CD8-positive, alpha-beta memory T cell (primary cell): ENCODE measurements around the gene SASH3. TPM values are rescaled to one million over a fixed set of nuclear protein-coding genes. Genes with fewer than 3 reads are reported as not detected.

ENCODE experiments used
- CTCF ChIA-PET: fragments of 350-600 bp; sonication (Branson Sonifier 250); formaldehyde crosslinking; loops from one replicate; lab custom pipeline; 2021; ENCODE audit warnings: antibody characterized with exemption; lab: Charles Lee
- POLR2A ChIA-PET: fragments of 350-600 bp; sonication (Branson Sonifier 250); formaldehyde crosslinking; loops from one replicate; lab custom pipeline; 2021; ENCODE audit warnings: antibody characterized with exemption; lab: Charles Lee
- DNase-seq, 5 donors: peaks; one replicate each; pipeline versions ENCODE4 v3.0.0 to v3.0.0-alpha.2; 2020 to 2022; ENCODE audit warnings: mixed read lengths in 1 of 5
- H3K27ac ChIP-seq: one replicate; pipeline ENCODE4 v1.7.0; 2013; ENCODE audit warnings: low read depth, mild to moderate bottlenecking, low read length, moderate library complexity
- H3K27me3 ChIP-seq: 2 replicates; pipeline ENCODE4 v1.7.0; 2013; ENCODE audit warnings: low read length, mild to moderate bottlenecking; ENCODE audit not compliant: insufficient read depth, poor library complexity, severe bottlenecking
- H3K36me3 ChIP-seq: 2 replicates; pipeline ENCODE4 v1.7.0; 2013; ENCODE audit warnings: mild to moderate bottlenecking, low read length, moderate library complexity; ENCODE audit not compliant: insufficient read depth
- H3K4me1 ChIP-seq: 2 replicates; pipeline ENCODE4 v1.7.0; 2013; ENCODE audit warnings: mild to moderate bottlenecking, low read length, moderate library complexity; ENCODE audit not compliant: insufficient read depth
- H3K4me3 ChIP-seq: 2 replicates; pipeline ENCODE4 v1.7.0; 2013; ENCODE audit warnings: mild to moderate bottlenecking, low read length
- H3K9me3 ChIP-seq: 2 replicates; pipeline ENCODE4 v1.7.0; 2013; ENCODE audit warnings: mild to moderate bottlenecking, low read length
- H3K27ac Mint-ChIP-seq, 8 donors: one replicate each; pipeline ENCODE4 v1.8.0; 2020 to 2021; ENCODE audit warnings: mixed read lengths in 8 of 8, mild to moderate bottlenecking in 6 of 8, inconsistent platforms in 3 of 8, moderate library complexity in 3 of 8
- H3K27me3 Mint-ChIP-seq, 2 donors: one replicate each; pipeline ENCODE4 v1.8.0; 2020 to 2021; ENCODE audit warnings: mixed read lengths in 2 of 2, mild to moderate bottlenecking in 1 of 2, moderate library complexity in 1 of 2
- H3K36me3 Mint-ChIP-seq, 3 donors: one replicate each; pipeline ENCODE4 v1.8.0; 2020 to 2021; ENCODE audit warnings: mixed read lengths in 3 of 3, inconsistent platforms in 1 of 3, mild to moderate bottlenecking in 1 of 3
- H3K4me1 Mint-ChIP-seq, 3 donors: one replicate each; pipeline ENCODE4 v1.8.0; 2020 to 2021; ENCODE audit warnings: mixed read lengths in 3 of 3, inconsistent platforms in 1 of 3, mild to moderate bottlenecking in 1 of 3
- H3K4me3 Mint-ChIP-seq, 7 donors: one replicate each; pipeline ENCODE4 v1.8.0; 2020 to 2021; ENCODE audit warnings: mixed read lengths in 7 of 7, mild to moderate bottlenecking in 6 of 7, moderate library complexity in 4 of 7, inconsistent platforms in 2 of 7
- H3K9me3 Mint-ChIP-seq, 5 donors: one replicate each; pipeline ENCODE4 v1.8.0; 2020 to 2022; ENCODE audit warnings: mixed read lengths in 5 of 5, mild to moderate bottlenecking in 3 of 5, moderate library complexity in 2 of 5, inconsistent platforms in 1 of 5
- polyA plus RNA-seq: library from polyadenylated mRNA; unstranded; fragments of 300-500 nt; fragmentation: Illumina TruSeq; gene quantifications from one replicate; pipeline ENCODE4 v1.2.3, GENCODE V29; 2021
- total RNA-seq, 2 experiments: library from RNA; stranded (reverse); gene quantifications; one replicate each; pipeline ENCODE4 v1.2.3, GENCODE V29; 2021

SASH3 gene
- total and polyA plus RNA-seq, 3 experiments from 2014 or later: 140 to 296 (median 147) TPM

DNA sequence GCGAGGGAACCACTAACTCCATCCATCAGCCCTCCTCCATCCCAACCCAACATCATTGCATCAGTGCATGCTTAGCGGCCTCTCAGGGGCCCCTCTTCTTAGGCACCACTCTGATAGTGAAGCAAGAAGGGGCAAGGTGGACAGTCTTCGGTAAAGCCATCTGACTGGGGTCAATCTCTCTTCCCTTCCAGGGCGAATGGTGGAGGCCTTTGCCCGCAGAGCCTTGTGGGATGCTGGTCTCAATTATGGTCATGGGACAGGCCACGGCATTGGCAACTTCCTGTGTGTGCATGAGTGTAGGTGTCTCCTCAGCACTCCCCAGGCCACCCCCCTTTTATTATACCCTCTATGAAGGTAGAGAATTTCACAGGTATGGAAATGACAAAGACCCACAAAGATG, 18.8 kb upstream of the SASH3 start:
- Histone ChIP-seq H3K4me1 (peaks cover 58% of the 10 kb centered on the region), H3K9me3 (no peaks in the 10 kb centered on the region), H3K27me3 (no peaks in the 10 kb centered on the region), H3K4me3 (no peak overlapping the region), H3K27ac (no peak overlapping the region), H3K36me3 (no peaks in the 10 kb centered on the region)
- H3K4me1 Mint-ChIP-seq: peaks cover 53 to 67% (median 62%) of the 10 kb centered on the region in 3 donors
- peak overlapping the region in 6 of 8 donors; percentile 11 to 94 (median 84) for H3K27ac Mint-ChIP-seq
- H3K9me3 Mint-ChIP-seq: no peaks in the 10 kb centered on the region
- peaks cover 0 to 1% (median 0%) of the 10 kb centered on the region in 3 donors for H3K36me3 Mint-ChIP-seq
- no peak overlapping the region for H3K4me3 Mint-ChIP-seq
- POLR2A ChIA-PET: interaction anchor here (3.4 kb wide), 1 partner anchor 21 kb away, joined by 22 read pairs; no protein-coding TSS in a partner anchor
- H3K27me3 Mint-ChIP-seq: peaks cover 0 to 2% of the 10 kb centered on the region in 2 donors
- no peak for DNase-seq
- CTCF ChIA-PET: no interaction called here

DNA sequence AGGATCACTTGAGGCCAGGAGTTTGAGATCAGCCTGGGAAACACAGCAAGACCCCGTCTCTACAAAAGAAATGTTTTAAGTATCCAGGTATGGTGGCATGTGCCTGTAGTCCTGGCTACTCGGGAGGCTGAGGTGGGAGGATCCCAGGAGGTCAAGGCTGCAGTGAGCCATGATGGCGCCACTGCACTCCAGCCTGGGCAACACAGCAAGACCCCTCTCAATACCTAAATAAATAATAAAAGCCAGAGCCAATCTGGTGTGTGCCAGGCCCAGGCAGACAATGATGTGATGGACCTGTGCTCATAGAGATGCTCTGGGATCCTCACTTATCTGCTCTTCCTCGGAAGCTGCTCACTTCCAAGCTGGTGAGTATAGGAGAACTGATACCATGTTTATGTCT, 18.2 kb upstream of the SASH3 start:
- peaks cover 52 to 65% (median 60%) of the 10 kb centered on the region in 3 donors for H3K4me1 Mint-ChIP-seq
- Histone ChIP-seq H3K36me3 (no peaks in the 10 kb centered on the region), H3K4me1 (peaks cover 52% of the 10 kb centered on the region), H3K27ac (no peak overlapping the region), H3K27me3 (no peaks in the 10 kb centered on the region), H3K4me3 (no peak overlapping the region), H3K9me3 (no peaks in the 10 kb centered on the region)
- H3K4me3 Mint-ChIP-seq: no peak overlapping the region
- no peak for DNase-seq
- H3K27me3 Mint-ChIP-seq: peaks cover 0 to 2% of the 10 kb centered on the region in 2 donors
- peaks cover 0 to 1% (median 0%) of the 10 kb centered on the region in 3 donors for H3K36me3 Mint-ChIP-seq
- peak overlapping the region in 4 of 8 donors; percentile 17 to 94 (median 72) for H3K27ac Mint-ChIP-seq
- ChIA-PET CTCF (no interaction called here), POLR2A (interaction anchor here (3.4 kb wide), 1 partner anchor 20 kb away, joined by 22 read pairs; no protein-coding TSS in a partner anchor)
- no peaks in the 10 kb centered on the region for H3K9me3 Mint-ChIP-seq

DNA sequence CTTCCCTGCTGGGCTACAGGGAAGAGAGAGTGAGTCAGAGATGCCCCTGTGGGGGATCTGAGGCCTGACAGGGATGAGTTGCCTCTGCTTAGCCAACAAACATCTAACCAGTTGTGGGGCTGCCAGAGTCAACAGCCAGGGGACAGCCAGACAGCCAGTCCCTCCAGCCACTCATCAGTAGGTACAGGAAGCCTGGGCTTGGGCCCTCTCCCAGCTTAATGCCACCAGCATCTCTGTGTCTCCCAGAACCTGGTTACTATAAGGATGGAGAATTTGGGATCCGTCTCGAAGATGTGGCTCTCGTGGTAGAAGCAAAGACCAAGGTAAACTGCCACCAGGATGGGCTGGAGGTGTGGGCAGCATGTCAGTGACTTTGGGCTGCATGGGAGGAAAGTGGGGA, 17.3 kb upstream of the SASH3 start:
- DNase-seq: no peak
- no peaks in the 10 kb centered on the region for H3K36me3 ChIP-seq
- H3K27ac Mint-ChIP-seq: peak overlapping the region in 1 of 8 donors; percentile 8
- H3K4me1 Mint-ChIP-seq: peaks cover 54 to 64% (median 60%) of the 10 kb centered on the region in 3 donors
- ChIA-PET CTCF (no interaction called here), POLR2A (no interaction called here)
- no peak overlapping the region for H3K4me3 Mint-ChIP-seq
- H3K9me3 Mint-ChIP-seq: no peaks in the 10 kb centered on the region
- H3K9me3 ChIP-seq: no peaks in the 10 kb centered on the region
- H3K27ac ChIP-seq: no peak overlapping the region
- peaks cover 52% of the 10 kb centered on the region for H3K4me1 ChIP-seq
- H3K27me3 ChIP-seq: no peaks in the 10 kb centered on the region
- H3K36me3 Mint-ChIP-seq: peaks cover 0 to 1% (median 0%) of the 10 kb centered on the region in 3 donors
- no peak overlapping the region for H3K4me3 ChIP-seq
- H3K27me3 Mint-ChIP-seq: peaks cover 0 to 2% of the 10 kb centered on the region in 2 donors

DNA sequence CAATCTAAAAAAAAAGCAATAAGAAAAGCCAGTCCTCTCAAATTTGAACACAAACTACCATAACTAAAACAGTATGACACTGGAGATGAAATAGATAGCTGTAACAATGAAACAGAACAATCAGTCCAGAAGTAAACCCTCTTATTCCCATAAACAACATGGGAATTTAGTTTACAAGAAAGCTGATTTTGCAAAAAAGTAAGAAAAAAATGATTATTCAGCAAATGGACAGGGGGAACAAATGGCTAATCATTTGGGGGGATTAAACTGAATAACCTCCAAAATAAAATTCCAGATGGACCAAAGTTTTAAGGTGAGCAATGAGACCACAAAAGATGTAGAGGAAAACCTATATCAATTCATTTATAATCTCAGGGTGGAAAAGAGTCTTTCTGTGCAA, 16.1 kb upstream of the SASH3 start:
- H3K27ac ChIP-seq: no peak overlapping the region
- H3K9me3 ChIP-seq: no peaks in the 10 kb centered on the region
- peaks cover 55 to 64% (median 60%) of the 10 kb centered on the region in 3 donors for H3K4me1 Mint-ChIP-seq
- no peak overlapping the region for H3K4me3 ChIP-seq
- H3K27me3 ChIP-seq: no peaks in the 10 kb centered on the region
- no peaks in the 10 kb centered on the region for H3K9me3 Mint-ChIP-seq
- POLR2A ChIA-PET: interaction anchor here (0.7 kb wide), 1 partner anchor 22 kb away, joined by 3 read pairs; no protein-coding TSS in a partner anchor
- H3K27ac Mint-ChIP-seq: no peak overlapping the region
- CTCF ChIA-PET: interaction anchor here (1.2 to 1.7 kb wide), 2 partner anchors 8 to 13 kb away, joined by 3 read pairs; no protein-coding TSS in a partner anchor
- H3K4me3 Mint-ChIP-seq: no peak overlapping the region
- H3K27me3 Mint-ChIP-seq: peaks cover 0 to 2% of the 10 kb centered on the region in 2 donors
- H3K36me3 ChIP-seq: no peaks in the 10 kb centered on the region
- H3K4me1 ChIP-seq: peaks cover 52% of the 10 kb centered on the region
- no peak for DNase-seq
- peaks cover 0 to 1% (median 0%) of the 10 kb centered on the region in 3 donors for H3K36me3 Mint-ChIP-seq

DNA sequence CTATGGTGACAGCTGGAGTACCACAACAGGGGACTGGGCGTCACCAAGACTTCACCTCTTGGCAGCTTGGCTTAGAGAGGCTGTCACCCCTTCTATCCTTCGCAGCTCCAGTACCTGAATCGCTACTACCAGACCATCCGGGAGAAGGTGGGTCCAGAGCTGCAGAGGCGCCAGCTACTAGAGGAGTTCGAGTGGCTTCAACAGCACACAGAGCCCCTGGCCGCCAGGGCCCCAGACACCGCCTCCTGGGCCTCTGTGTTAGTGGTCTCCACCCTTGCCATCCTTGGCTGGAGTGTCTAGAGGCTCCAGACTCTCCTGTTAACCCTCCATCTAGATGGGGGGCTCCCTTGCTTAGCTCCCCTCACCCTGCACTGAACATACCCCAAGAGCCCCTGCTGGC, 11.6 kb upstream of the SASH3 start:
- Histone ChIP-seq H3K27me3 (no peaks in the 10 kb centered on the region), H3K4me1 (peaks cover 60% of the 10 kb centered on the region), H3K9me3 (no peaks in the 10 kb centered on the region), H3K4me3 (no peak overlapping the region), H3K36me3 (no peaks in the 10 kb centered on the region), H3K27ac (no peak overlapping the region)
- DNase-seq: no peak
- POLR2A ChIA-PET: interaction anchor here (1.3 to 6.4 kb wide), 5 partner anchors 9 to 31 kb away, joined by 5 to 82 read pairs (median 6); partner anchors contain the start of gene SASH3
- Mint-ChIP-seq H3K4me1 (peaks cover 58 to 67% (median 61%) of the 10 kb centered on the region in 3 donors), H3K9me3 (no peaks in the 10 kb centered on the region), H3K4me3 (peak overlapping the region in 4 of 7 donors; percentile 36 to 79 (median 56)), H3K27ac (peak overlapping the region; percentile 62 to 93 (median 88)), H3K27me3 (peaks cover 0 to 2% of the 10 kb centered on the region in 2 donors), H3K36me3 (no peaks in the 10 kb centered on the region)
- CTCF ChIA-PET: interaction anchor here (0.7 to 6.2 kb wide), 9 partner anchors 9 to 90 kb away, joined by 3 to 37 read pairs (median 4); partner anchors contain the start of gene SASH3

DNA sequence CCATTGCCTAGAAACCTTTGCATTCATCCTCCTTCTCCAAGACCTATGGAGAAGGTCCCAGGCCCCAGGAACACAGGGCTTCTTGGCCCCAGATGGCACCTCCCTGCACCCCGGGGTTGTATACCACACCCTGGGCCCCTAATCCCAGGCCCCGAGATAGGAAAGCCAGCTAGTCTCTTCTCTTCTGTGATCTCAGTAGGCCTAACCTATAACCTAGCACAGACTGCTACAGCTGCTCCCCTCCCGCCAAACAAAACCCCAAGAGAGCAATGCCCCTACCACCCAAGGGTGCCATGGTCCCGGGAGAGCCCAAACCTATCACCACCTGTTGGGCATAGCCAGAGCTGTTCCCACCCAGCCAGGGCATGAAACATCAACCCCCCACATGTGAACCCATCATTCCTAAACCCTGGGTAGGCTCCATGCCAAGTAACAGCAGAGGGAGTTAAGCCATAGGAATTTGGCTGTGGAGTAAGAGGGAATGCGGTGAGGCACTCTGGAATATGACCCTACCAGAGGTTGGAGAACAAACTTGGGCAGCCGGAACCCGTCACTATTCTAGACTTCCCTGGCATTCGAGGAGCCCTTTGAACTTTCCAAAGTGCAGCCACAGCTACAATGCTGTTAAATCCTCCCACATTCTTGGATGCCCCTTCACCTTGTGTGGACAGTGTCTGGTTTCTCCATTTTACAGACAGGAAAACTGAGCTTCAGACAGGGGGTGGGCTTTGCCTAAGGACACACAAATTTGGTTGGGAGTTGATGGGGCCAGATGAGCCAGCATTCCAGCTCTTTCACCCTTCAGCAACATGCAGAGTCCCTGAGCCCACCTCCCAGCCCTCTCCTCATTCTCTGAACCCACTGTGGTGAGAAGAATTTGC, 10.9 kb upstream of the SASH3 start:
- CTCF ChIA-PET: interaction anchor here (0.7 to 6.2 kb wide), 12 partner anchors 9 to 113 kb away, joined by 3 to 37 read pairs (median 4); partner anchors contain the start of genes APLN and SASH3
- H3K4me1 Mint-ChIP-seq: peaks cover 65 to 74% (median 68%) of the 10 kb centered on the region in 3 donors

DNA sequence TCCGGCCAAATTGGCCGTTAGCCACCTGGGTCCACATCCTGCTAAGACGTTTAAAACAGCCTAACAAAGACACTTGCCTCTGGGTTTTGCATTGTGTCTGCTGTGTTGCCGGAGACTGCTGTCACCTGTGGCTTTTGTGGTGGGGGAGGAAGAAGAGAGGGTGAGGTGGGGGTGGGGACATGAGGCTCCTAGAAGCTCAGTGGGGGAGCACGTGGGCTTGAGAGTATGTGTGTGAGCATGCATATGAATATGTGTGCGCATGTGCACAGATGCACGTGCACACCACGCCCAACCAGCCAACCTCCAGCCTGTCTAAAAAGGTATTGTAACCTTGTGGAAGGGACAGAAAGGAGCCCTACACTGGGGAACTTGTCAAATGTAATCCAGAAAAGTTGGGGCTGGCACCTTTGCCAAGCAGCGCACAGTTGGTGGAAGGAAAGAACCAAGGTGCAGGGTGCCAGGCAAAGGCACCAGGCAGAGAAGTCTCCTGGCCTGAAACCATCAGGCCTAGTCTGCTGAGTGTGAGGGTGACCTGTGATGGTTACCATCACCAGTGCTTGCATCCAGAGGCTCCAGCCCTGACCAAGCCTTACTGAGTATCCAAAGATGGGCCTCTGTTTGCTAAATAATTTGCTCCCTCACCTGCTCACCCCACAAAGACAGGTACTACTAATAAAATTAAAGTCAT, 10.1 kb upstream of the SASH3 start:
- no peaks in the 10 kb centered on the region for H3K27me3 ChIP-seq
- ChIA-PET CTCF (interaction anchor here (1.1 to 6.2 kb wide), 7 partner anchors 8 to 114 kb away, joined by 3 to 37 read pairs (median 8); partner anchors contain the start of gene APLN), POLR2A (interaction anchor here (1.7 to 6.4 kb wide), 3 partner anchors 10 to 17 kb away, joined by 5 to 82 read pairs (median 8); partner anchors contain the start of gene SASH3)
- H3K36me3 ChIP-seq: no peaks in the 10 kb centered on the region
- H3K9me3 ChIP-seq: no peaks in the 10 kb centered on the region
- Mint-ChIP-seq H3K4me3 (peak overlapping the region; percentile 50 to 82 (median 66)), H3K27me3 (no peaks in the 10 kb centered on the region), H3K27ac (peak overlapping the region; percentile 62 to 93 (median 88)), H3K4me1 (peaks cover 72 to 81% (median 75%) of the 10 kb centered on the region in 3 donors), H3K9me3 (no peaks in the 10 kb centered on the region), H3K36me3 (no peaks in the 10 kb centered on the region)
- DNase-seq: peak; percentile 60 to 90 (median 77)
- H3K27ac ChIP-seq: peak overlapping the region; percentile 25
- H3K4me1 ChIP-seq: peaks cover 73% of the 10 kb centered on the region
- peak overlapping the region; percentile 36 for H3K4me3 ChIP-seq

More for the DNA sequence above, 10.9 kb upstream of the SASH3 start:
- Histone ChIP-seq H3K27ac (peak overlapping the region; percentile 25), H3K27me3 (no peaks in the 10 kb centered on the region), H3K4me1 (peaks cover 67% of the 10 kb centered on the region), H3K4me3 (peak overlapping the region; percentile 36), H3K9me3 (no peaks in the 10 kb centered on the region), H3K36me3 (no peaks in the 10 kb centered on the region)
- POLR2A ChIA-PET: interaction anchor here (1.3 to 6.4 kb wide), 4 partner anchors 9 to 30 kb away, joined by 5 to 82 read pairs (median 6); partner anchors contain the start of gene SASH3
- Mint-ChIP-seq H3K36me3 (no peaks in the 10 kb centered on the region), H3K27me3 (peaks cover 0 to 2% of the 10 kb centered on the region in 2 donors), H3K4me3 (peak overlapping the region; percentile 50 to 82 (median 66)), H3K9me3 (no peaks in the 10 kb centered on the region), H3K27ac (peak overlapping the region; percentile 62 to 93 (median 88))
- no peak for DNase-seq
